MM.1S (cell line): ENCODE results near the gene MAD1L1.

Source experiments
- CTCF ChIP-seq: fragments of 300-600 bp; sonication (generic); IDR thresholded peaks from 2 replicates; pipeline ENCODE4 v1.5.1; 2016; ENCODE audit warnings: antibody characterized with exemption, low read length, mixed read lengths
- EZH2 ChIP-seq: fragments of 300-600 bp; sonication (generic); optimal IDR thresholded peaks from 2 replicates; pipeline ENCODE3; 2017; ENCODE audit warnings: low read depth, mild to moderate bottlenecking, antibody characterized with exemption, low read length, mixed read lengths
- EZH2phosphoT487 ChIP-seq: fragments of 300-600 bp; sonication (generic); IDR thresholded peaks from 2 replicates; pipeline ENCODE4 v1.6.1; 2018; ENCODE audit warnings: antibody characterized with exemption, low read length

- TF ChIP-seq CTCF = no peak
- no peak for TF ChIP-seq EZH2
- no peak for TF ChIP-seq EZH2phosphoT487
Measured at GRCh38 chr7:2054927-2055326, 177.8 kb downstream of the MAD1L1 start.
